Measurements from ENCODE around the gene KLF8.

- TF ChIP-seq CTCF (IDR thresholded peaks at IDR 0.05) (no peak), POLR2A (IDR thresholded peaks at IDR 0.05) (no peak)
These were observed 76.6 kb downstream of the KLF8 start for GRCh38 chrX:56308726-56309125.
